HepG2 (cell line): ENCODE results near the gene TANGO2. TPM values are rescaled to one million over a fixed set of nuclear protein-coding genes. Genes with fewer than 3 reads are reported as not detected.

Source experiments
- ATAC-seq: fragments of 200-7000 bp; cut with Tn5 transposase; 3 replicates; pipeline ENCODE4 v1.9.1; 2020; ENCODE audit warnings: mild to moderate bottlenecking, moderate library complexity
- BruUV-seq: library from RNA; stranded (reverse); fragments of 400-500 nt; replicated peaks from 2 replicates; lab custom pipeline; 2021; lab: Mats Ljungman, UMichigan
- CTCF ChIA-PET: fragments of 300-600 bp; formaldehyde crosslinking; extraction: SDS; loops from one replicate; lab custom pipeline; 2021; ENCODE audit warnings: low total read pairs, inconsistent platforms, low intra/inter-chr PET ratio; lab: Yijun Ruan, JAX
- POLR2A ChIA-PET: fragments of 350-600 bp; sonication (Branson Sonifier 250); formaldehyde crosslinking; loops from one replicate; lab custom pipeline; 2020; ENCODE audit warnings: antibody characterized with exemption, inconsistent platforms; lab: Yijun Ruan, JAX
- DNase-seq: peaks from one replicate; pipeline ENCODE4 v3.0.0-alpha.2; 2015; ENCODE audit warnings: low spot score
- FAIRE-seq: peaks from 3 replicates; lab custom pipeline; 2011; peaks lifted over from hg19 to GRCh38; lab: Jason Lieb, UNC
- H2AFZ ChIP-seq: one replicate; pipeline ENCODE4 v1.6.1; 2011; ENCODE audit warnings: low read length, inconsistent platforms
- H3K27ac ChIP-seq: fragments of 300-600 bp; 3 replicates; pipeline ENCODE4 v1.8.0; 2011; ENCODE audit warnings: mixed run types, mild to moderate bottlenecking, mixed read lengths, low read length, inconsistent platforms; ENCODE audit not compliant: insufficient read depth; ENCODE audit errors: extremely low read length
- H3K27me3 ChIP-seq, 2 experiments: fragments of 200-600 bp in 1 of 2; 2 replicates in 1 of 2; 3 replicates in 1 of 2; pipeline versions ENCODE4 v1.6.0 to v1.8.0; 2011; ENCODE audit warnings: low read length in 2 of 2, mild to moderate bottlenecking in 2 of 2, moderate library complexity in 2 of 2, inconsistent platforms in 1 of 2; ENCODE audit not compliant: insufficient read depth in 2 of 2, control insufficient read depth in 1 of 2
- H3K36me3 ChIP-seq, 2 experiments: fragments of 200-600 bp in 1 of 2; replicated peaks in 1 of 2; 2 replicates in 1 of 2; 3 replicates in 1 of 2; pipeline versions ENCODE4 v1.5.1 to v1.8.0; 2011; ENCODE audit warnings: low read length in 2 of 2, inconsistent platforms in 1 of 2; ENCODE audit not compliant: insufficient read depth in 2 of 2, control insufficient read depth in 1 of 2
- H3K4me1 ChIP-seq: 2 replicates; pipeline ENCODE4 v1.5.1; 2012; ENCODE audit warnings: low read length, inconsistent platforms; ENCODE audit not compliant: insufficient read depth
- H3K4me2 ChIP-seq: 2 replicates; pipeline ENCODE4 v1.6.0; 2011; ENCODE audit warnings: low read depth, low read length, inconsistent platforms
- H3K4me3 ChIP-seq, 3 experiments: fragments of 200-600 bp in 1 of 3; sonication (generic), shearing (Covaris generic) in 1 of 3; replicated peaks in 1 of 3; 2 replicates each; pipeline ENCODE4 v1.5.1; 2011 to 2016; ENCODE audit warnings: low read length in 3 of 3, inconsistent platforms in 2 of 3, low read depth in 2 of 3, mild to moderate bottlenecking in 2 of 3, control low read depth in 1 of 3, mixed read lengths in 1 of 3; ENCODE audit not compliant: insufficient read depth in 1 of 3
- H3K79me2 ChIP-seq: one replicate; pipeline ENCODE4 v1.6.1; 2011; ENCODE audit warnings: low read length, inconsistent platforms; ENCODE audit not compliant: insufficient read depth
- H3K9ac ChIP-seq: 2 replicates; pipeline ENCODE4 v1.6.0; 2011; ENCODE audit warnings: mild to moderate bottlenecking, low read depth, low read length, inconsistent platforms; ENCODE audit not compliant: insufficient read depth
- H3K9me3 ChIP-seq: 2 replicates; pipeline ENCODE4 v1.5.1; 2012; ENCODE audit warnings: mild to moderate bottlenecking, low read length
- H4K20me1 ChIP-seq: 2 replicates; pipeline ENCODE4 v1.6.0; 2011; ENCODE audit warnings: inconsistent platforms, mild to moderate bottlenecking, low read length, moderate library complexity; ENCODE audit not compliant: insufficient read depth
- CTCF ChIP-seq: sonication (generic); formaldehyde crosslinking; IDR thresholded peaks from 2 replicates; pipeline ENCODE4 v1.5.0; 2020; ENCODE audit warnings: mild to moderate bottlenecking, missing genetic modification reagents, moderate library complexity
- MEF2D ChIP-seq: sonication (generic); formaldehyde crosslinking; IDR thresholded peaks from 2 replicates; pipeline ENCODE4 v1.5.1; 2020; ENCODE audit warnings: mild to moderate bottlenecking, missing genetic modification reagents
- MYC ChIP-seq: sonication (generic); formaldehyde crosslinking; IDR thresholded peaks from 2 replicates; pipeline ENCODE4 v1.9.0; 2021; ENCODE audit warnings: missing genetic modification reagents, borderline replicate concordance
- TBX2 ChIP-seq: sonication (generic); formaldehyde crosslinking; IDR thresholded peaks from 2 replicates; pipeline ENCODE4 v1.5.0; 2020; ENCODE audit warnings: missing genetic modification reagents, mild to moderate bottlenecking, borderline replicate concordance
- TEAD2 ChIP-seq: sonication (generic); formaldehyde crosslinking; IDR thresholded peaks from 2 replicates; pipeline ENCODE4 v1.9.0; 2021; ENCODE audit warnings: missing genetic modification reagents
- THAP7 ChIP-seq: sonication (generic); formaldehyde crosslinking; IDR thresholded peaks from 2 replicates; pipeline ENCODE4 v1.8.1; 2023; ENCODE audit warnings: mild to moderate bottlenecking, missing genetic modification reagents
- U2AF2 ChIP-seq: fragments of 200-400 bp; formaldehyde crosslinking; IDR thresholded peaks from 2 replicates; pipeline ENCODE4 v1.6.1; 2017; ENCODE audit warnings: low read depth, mild to moderate bottlenecking, low read length
- ZNF136 ChIP-seq: sonication (generic); formaldehyde crosslinking; IDR thresholded peaks from 2 replicates; pipeline ENCODE4 v1.8.1; 2022; ENCODE audit warnings: low read depth, mild to moderate bottlenecking, moderate library complexity, missing genetic modification reagents
- ZNF629 ChIP-seq: sonication (generic); formaldehyde crosslinking; conservative IDR thresholded peaks from 2 replicates; pipeline ENCODE4 v1.5.0; 2020; ENCODE audit warnings: missing genetic modification reagents
- ZNF761 ChIP-seq: sonication (generic); formaldehyde crosslinking; conservative IDR thresholded peaks from 2 replicates; pipeline ENCODE4 v1.4.0; 2020; ENCODE audit warnings: mild to moderate bottlenecking, missing genetic modification reagents
- ZNF782 ChIP-seq: sonication (generic); formaldehyde crosslinking; IDR thresholded peaks from 2 replicates; pipeline ENCODE4 v1.4.0; 2020; ENCODE audit warnings: missing genetic modification reagents, mild to moderate bottlenecking, borderline replicate concordance
- WGBS: methylation state at CpG from one replicate; pipeline ENCODE4 v1.1.6; 2017; ENCODE audit warnings: low lambda C conversion rate; 5-methylcytosine and 5-hydroxymethylcytosine counted together
- in situ Hi-C: cut with HindIII; loops from 2 replicates; pipeline ENCODE4 v1.10.0; 2017; ENCODE audit warnings: low pct_unique_long_range_greater_than_20kb; ENCODE audit not compliant: extremely low pct_ligation_motif_present
- intact Hi-C: fragments of 100-400 bp; cut with micrococcal nuclease; formaldehyde crosslinking; loops from one replicate; pipeline ENCODE4 v1.10.0; 2022; ENCODE audit not compliant: unreplicated experiment
- polyA plus RNA-seq, 8 experiments: library from polyadenylated mRNA; depleted of rRNA in 3 of 8; stranded (reverse) in 7 of 8; unstranded in 1 of 8; fragments of >200 nt; fragmentation: Illumina TruSeq in 4 of 8; extraction: Trizol in 4 of 8; gene quantifications; 2 replicates each; pipeline versions ENCODE4 v1.2.1 to v1.2.3, GENCODE V29; 2011 to 2016; ENCODE audit warnings: low read depth in 4 of 8, missing spikeins in 1 of 8, mixed read lengths in 1 of 8; ENCODE audit not compliant: insufficient read depth in 1 of 8
- total RNA-seq, 5 experiments: library from RNA; depleted of rRNA; stranded (reverse); fragments of >200 nt; fragmentation: Illumina TruSeq; extraction: Trizol; gene quantifications; 2 replicates each; pipeline ENCODE4 v1.2.3, GENCODE V29; 2016; ENCODE audit warnings: low read depth in 1 of 5

TANGO2 gene
- total and polyA plus RNA-seq, 2 of the 13 experiments (the other 11 are each of a cell fraction or from before 2014, with no cell fraction given): 12.9 to 14.8 TPM

GRCh38 chr22:20019661-20020532, 1.0 kb upstream of the TANGO2 start:
- H3K36me3 ChIP-seq: 0 out of 5 replicates have a peak, but pooled peaks cover 0 to 1% of the 10 kb centered on the region in 2 experiments
- peak overlapping the region; percentile 76 for H3K9ac ChIP-seq
- ChIA-PET POLR2A (interaction anchor here (1.1 to 1.4 kb wide), 2 partner anchors 11 to 50 kb away, joined by 3 read pairs; no protein-coding TSS in a partner anchor), CTCF (no interaction called here)
- H2AFZ ChIP-seq: no peak overlapping the region
- no peak for FAIRE-seq
- peaks cover 16% of the 10 kb centered on the region for H3K79me2 ChIP-seq
- ATAC-seq: no peak
- no TSS peak for BruUV-seq
- intact Hi-C loops (loop anchor here (10.0 kb wide), 1 partner anchor 55 kb away; no protein-coding TSS in a partner anchor), in situ Hi-C loops (no loop called here)
- peaks cover 51% of the 10 kb centered on the region for H3K4me1 ChIP-seq
- TF ChIP-seq ZNF136 (CRISPR knock-in tag) (no peak), ZNF629 (peak; percentile 87)
- H3K27ac ChIP-seq: no peak overlapping the region
- WGBS: 64% methylated on average over 8 of the region's 8 CpGs
- H4K20me1 ChIP-seq: no peaks in the 10 kb centered on the region
- no peaks in the 10 kb centered on the region for H3K9me3 ChIP-seq
- H3K27me3 ChIP-seq: peaks cover 0 to 5% of the 10 kb centered on the region in 2 experiments; a peak in 2 of 5 replicates
- no peak for DNase-seq
- peak overlapping the region; percentile 89 for H3K4me2 ChIP-seq
- H3K4me3 ChIP-seq: peak overlapping the region; percentile 45 to 88 (median 79); a peak in 4 of 6 replicates

GRCh38 chr22:20021196-20022181, 579 bp downstream of the TANGO2 start:
- CTCF ChIA-PET: no interaction called here
- intact Hi-C loops: no loop called here
- peak overlapping the region; percentile 83 to 95 (median 88) for H3K4me3 ChIP-seq
- H3K4me2 ChIP-seq: peak overlapping the region; percentile 98
- H3K9ac ChIP-seq: peak overlapping the region; percentile 77
- 0 out of 5 replicates have a peak, but pooled peaks cover 0 to 1% of the 10 kb centered on the region in 2 experiments for H3K36me3 ChIP-seq
- H3K79me2 ChIP-seq: peaks cover 12% of the 10 kb centered on the region
- no peaks in the 10 kb centered on the region for H4K20me1 ChIP-seq
- H3K27ac ChIP-seq: peak overlapping the region; percentile 53
- no peaks in the 10 kb centered on the region for H3K9me3 ChIP-seq
- TSS peak; percentile 47 for BruUV-seq
- FAIRE-seq (no peak), ATAC-seq (peak; percentile 66), DNase-seq (peak; percentile 49)
- in situ Hi-C loops: no loop called here
- H2AFZ ChIP-seq: no peak overlapping the region
- POLR2A ChIA-PET: interaction anchor here (0.6 to 2.1 kb wide), 6 partner anchors 8 to 63 kb away, joined by 3 to 4 read pairs (median 3); no protein-coding TSS in a partner anchor
- peaks cover 0 to 5% of the 10 kb centered on the region in 2 experiments; a peak in 1 of 5 replicates for H3K27me3 ChIP-seq
- peaks cover 44% of the 10 kb centered on the region for H3K4me1 ChIP-seq
- 2% methylated on average over 11 of the region's 36 CpGs for WGBS
- peak; percentile 40; the same call in 1 of the 2 replicates for TF ChIP-seq MYC
- TF ChIP-seq ZNF761 (CRISPR knock-in tag): peak; percentile 53; the same call in 1 of the 2 replicates
- TF ChIP-seq TEAD2: peak; percentile 49; the same call in 1 of the 2 replicates
- TF ChIP-seq U2AF2: no peak
- peak; percentile 69; the same call in 1 of the 2 replicates for TF ChIP-seq THAP7 (CRISPR knock-in tag)
- peak; percentile 28; the same call in 1 of the 2 replicates for TF ChIP-seq TBX2
- peak; percentile 40; the same call in 1 of the 2 replicates for TF ChIP-seq CTCF
- peak; percentile 41; the same call in 1 of the 2 replicates for TF ChIP-seq ZNF782 (CRISPR knock-in tag)
- TF ChIP-seq MEF2D (CRISPR knock-in tag): 0 out of 2 replicates have a peak, but pooled peaks have one; percentile 39
